Measurements from ENCODE around the gene ZNF521.

DNA sequence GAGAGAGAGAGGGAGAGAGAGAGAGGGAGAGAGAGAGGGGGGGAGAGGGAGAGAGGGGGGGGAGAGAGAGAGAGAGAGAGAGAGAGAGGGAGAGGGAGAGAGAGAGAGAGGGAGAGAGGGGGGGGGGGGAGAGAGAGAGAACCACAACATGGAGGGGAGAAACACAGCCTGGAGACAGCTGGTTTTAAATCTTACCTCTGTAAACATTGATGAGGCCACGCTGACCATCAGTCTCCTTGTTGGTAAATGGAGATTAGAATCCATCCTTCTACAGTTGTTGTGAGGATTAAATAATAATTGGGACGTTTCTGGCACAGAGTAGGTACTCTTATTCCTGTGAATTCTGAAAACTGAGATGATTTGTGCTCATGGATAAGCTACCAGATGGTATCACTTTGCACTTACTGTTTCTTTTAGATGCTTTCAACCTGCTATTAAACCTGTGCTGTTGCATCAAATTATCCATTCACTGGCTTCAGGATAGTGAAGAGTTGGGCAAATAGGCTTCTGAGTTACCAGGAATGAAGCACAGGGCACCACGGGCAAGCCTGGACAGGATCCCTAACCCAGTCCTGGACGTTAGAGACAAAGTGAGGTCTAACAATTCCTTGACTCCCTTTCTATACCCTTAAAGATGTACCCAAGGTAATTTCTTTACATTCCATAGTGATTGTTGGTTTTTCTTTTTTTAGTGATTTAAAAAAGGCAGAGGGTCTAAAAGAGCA, 318.1 kb downstream of the ZNF521 start:
- TF ChIP-seq, protein P1, sequence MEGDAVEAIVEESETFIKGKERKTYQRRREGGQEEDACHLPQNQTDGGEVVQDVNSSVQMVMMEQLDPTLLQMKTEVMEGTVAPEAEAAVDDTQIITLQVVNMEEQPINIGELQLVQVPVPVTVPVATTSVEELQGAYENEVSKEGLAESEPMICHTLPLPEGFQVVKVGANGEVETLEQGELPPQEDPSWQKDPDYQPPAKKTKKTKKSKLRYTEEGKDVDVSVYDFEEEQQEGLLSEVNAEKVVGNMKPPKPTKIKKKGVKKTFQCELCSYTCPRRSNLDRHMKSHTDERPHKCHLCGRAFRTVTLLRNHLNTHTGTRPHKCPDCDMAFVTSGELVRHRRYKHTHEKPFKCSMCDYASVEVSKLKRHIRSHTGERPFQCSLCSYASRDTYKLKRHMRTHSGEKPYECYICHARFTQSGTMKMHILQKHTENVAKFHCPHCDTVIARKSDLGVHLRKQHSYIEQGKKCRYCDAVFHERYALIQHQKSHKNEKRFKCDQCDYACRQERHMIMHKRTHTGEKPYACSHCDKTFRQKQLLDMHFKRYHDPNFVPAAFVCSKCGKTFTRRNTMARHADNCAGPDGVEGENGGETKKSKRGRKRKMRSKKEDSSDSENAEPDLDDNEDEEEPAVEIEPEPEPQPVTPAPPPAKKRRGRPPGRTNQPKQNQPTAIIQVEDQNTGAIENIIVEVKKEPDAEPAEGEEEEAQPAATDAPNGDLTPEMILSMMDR (IDR thresholded peaks at IDR 0.05): no peak
- TF ChIP-seq POLR2A (IDR thresholded peaks at IDR 0.05): no peak

Measured in thyroid gland (tissue), 4 donors.